HCT116 (cell line): ENCODE data around the gene IRAK2. TPM values are rescaled to one million over a fixed set of nuclear protein-coding genes. Genes with fewer than 3 reads are reported as not detected.
A peak's percentile ranks its signal among the peaks of the same experiment; 100 is the strongest.

Source experiments
- ATAC-seq: fragments of 200-7000 bp; cut with Tn5 transposase; 2 replicates; pipeline ENCODE4 v1.9.1; 2020; ENCODE audit warnings: mild to moderate bottlenecking, moderate library complexity
- BruUV-seq: library from RNA; stranded (reverse); fragments of 400-500 nt; replicated peaks from 2 replicates; lab custom pipeline; 2021; lab: Mats Ljungman, UMichigan
- CTCF ChIA-PET: fragments of 300-600 bp; sonication (Branson Sonifier 250); formaldehyde crosslinking; loops from one replicate; lab custom pipeline; 2021; ENCODE audit warnings: antibody characterized with exemption; lab: Charles Lee
- POLR2A ChIA-PET: fragments of 300-600, 350-600 bp; sonication (Branson Sonifier 250); formaldehyde crosslinking; loops from one replicate; lab custom pipeline; 2021; ENCODE audit warnings: antibody characterized with exemption; lab: Charles Lee
- RAD21 ChIA-PET, 2 experiments: fragments of 300-600 bp; sonication (Branson Sonifier 250); formaldehyde crosslinking; loops; one replicate each; lab custom pipeline; 2023; ENCODE audit warnings: low total read pairs in 2 of 2; ENCODE audit not compliant: uncharacterized antibody in 2 of 2, unreplicated experiment in 2 of 2, low non-redundant PET in 1 of 2; lab: Charles Lee
- DNase-seq: peaks from one replicate; pipeline ENCODE4 v3.0.0-alpha.2; 2010; ENCODE audit warnings: low read depth, low spot score
- H2AFZ ChIP-seq: fragments of 200-600 bp; shearing (Covaris generic), sonication (generic); 2 replicates; pipeline ENCODE4 v1.6.1; 2017; ENCODE audit warnings: low read depth, mixed run types, mixed read lengths, antibody characterized with exemption, low read length; ENCODE audit not compliant: poor library complexity, severe bottlenecking
- H3K27ac ChIP-seq: 2 replicates; pipeline ENCODE4 v1.5.1; 2012; ENCODE audit warnings: low read depth, low read length
- H3K27me3 ChIP-seq: fragments of 200-600 bp; sonication (generic); 2 replicates; pipeline ENCODE4 v1.6.1; 2016; ENCODE audit warnings: mixed run types, low read length, mixed read lengths; ENCODE audit not compliant: insufficient read depth
- H3K36me3 ChIP-seq, 2 experiments: fragments of 200-500 bp in 1 of 2; fragments of 200-600 bp in 1 of 2; sonication (Bioruptor generic) in 1 of 2; sonication (generic) in 1 of 2; 2 replicates each; pipeline versions ENCODE4 v1.5.1 to v1.6.1; 2014 to 2016; ENCODE audit warnings: low read length in 2 of 2, inconsistent platforms in 1 of 2, mixed read lengths in 1 of 2, mixed run types in 1 of 2; ENCODE audit not compliant: insufficient read depth in 2 of 2, control insufficient read depth in 1 of 2
- H3K4me1 ChIP-seq, 2 experiments: fragments of 200-600 bp in 1 of 2; sonication (generic) in 1 of 2; 2 replicates each; pipeline versions ENCODE4 v1.5.1 to v1.6.1; 2012 to 2017; ENCODE audit warnings: low read length in 2 of 2, inconsistent platforms in 1 of 2, mild to moderate bottlenecking in 1 of 2, mixed read lengths in 1 of 2, mixed run types in 1 of 2, moderate library complexity in 1 of 2; ENCODE audit not compliant: insufficient read depth in 2 of 2, control insufficient read depth in 1 of 2
- H3K4me2 ChIP-seq: fragments of 200-600 bp; sonication (generic); 2 replicates; pipeline ENCODE4 v1.6.1; 2017; ENCODE audit warnings: mixed run types, low read length, mixed read lengths
- H3K4me3 ChIP-seq, 2 experiments: fragments of 200-600 bp in 1 of 2; sonication (generic) in 1 of 2; replicated peaks in 1 of 2; 2 replicates each; pipeline ENCODE4 v1.5.1; 2011 to 2016; ENCODE audit warnings: low read length in 2 of 2, control low read depth in 1 of 2, low read depth in 1 of 2, mild to moderate bottlenecking in 1 of 2, mixed read lengths in 1 of 2, mixed run types in 1 of 2
- H3K79me2 ChIP-seq: fragments of 200-600 bp; sonication (generic); 2 replicates; pipeline ENCODE4 v1.6.1; 2017; ENCODE audit warnings: mild to moderate bottlenecking, mixed run types, low read length, moderate library complexity, mixed read lengths; ENCODE audit not compliant: insufficient read depth
- H3K9ac ChIP-seq: fragments of 200-600 bp; sonication (generic); 2 replicates; pipeline ENCODE4 v1.6.1; 2016; ENCODE audit warnings: low read length, mixed read lengths
- H3K9me2 ChIP-seq: fragments of 200-600 bp; sonication (generic), shearing (Covaris generic); 2 replicates; pipeline ENCODE4 v1.6.1; 2017; ENCODE audit warnings: mixed run types, mild to moderate bottlenecking, moderate library complexity; ENCODE audit not compliant: insufficient read depth
- H3K9me3 ChIP-seq, 2 experiments: fragments of 200-500 bp in 1 of 2; fragments of 200-600 bp in 1 of 2; sonication (Bioruptor generic) in 1 of 2; sonication (generic) in 1 of 2; 2 replicates each; pipeline ENCODE4 v1.6.1; 2014 to 2017; ENCODE audit warnings: low read length in 2 of 2, mixed read lengths in 2 of 2, inconsistent platforms in 1 of 2, low read depth in 1 of 2, mild to moderate bottlenecking in 1 of 2, mixed run types in 1 of 2, moderate library complexity in 1 of 2; ENCODE audit not compliant: control insufficient read depth in 1 of 2, insufficient read depth in 1 of 2
- H4K20me1 ChIP-seq: fragments of 200-600 bp; sonication (generic), shearing (Covaris generic); 2 replicates; pipeline ENCODE4 v1.6.1; 2017; ENCODE audit warnings: mixed run types, mild to moderate bottlenecking, moderate library complexity; ENCODE audit not compliant: insufficient read depth
- CBX3 ChIP-seq: IDR thresholded peaks from 2 replicates; pipeline ENCODE4 v1.6.1; 2012; ENCODE audit warnings: low read depth
- CEBPB ChIP-seq: IDR thresholded peaks from 2 replicates; pipeline ENCODE4 v1.6.1; 2012; ENCODE audit warnings: low read depth
- EGR1 ChIP-seq: IDR thresholded peaks from 2 replicates; pipeline ENCODE4 v1.6.1; 2012; ENCODE audit warnings: low read depth
- POLR2A ChIP-seq: IDR thresholded peaks from 2 replicates; pipeline ENCODE4 v1.7.0; 2011; ENCODE audit warnings: borderline replicate concordance; ENCODE audit not compliant: insufficient read depth, insufficient read length; ENCODE audit errors: extremely low read depth
- POLR2AphosphoS5 ChIP-seq: IDR thresholded peaks from 2 replicates; pipeline ENCODE4 v1.6.1; 2011; ENCODE audit warnings: mild to moderate bottlenecking, low read depth, low read length, moderate library complexity
- REST ChIP-seq: IDR thresholded peaks from 2 replicates; pipeline ENCODE4 v1.6.1; 2012; ENCODE audit warnings: low read depth
- SP1 ChIP-seq: IDR thresholded peaks from 2 replicates; pipeline ENCODE4 v1.6.1; 2012; ENCODE audit warnings: low read depth
- TCF7L2 ChIP-seq: IDR thresholded peaks from 2 replicates; pipeline ENCODE4 v1.7.0; 2011; ENCODE audit warnings: borderline replicate concordance, inconsistent platforms; ENCODE audit not compliant: insufficient read depth, insufficient read length; ENCODE audit errors: extremely low read depth
- YY1 ChIP-seq: IDR thresholded peaks from 2 replicates; pipeline ENCODE4 v1.6.1; 2011; ENCODE audit warnings: low read length, low read depth, moderate library complexity, mild to moderate bottlenecking; ENCODE audit not compliant: insufficient replicate concordance; ENCODE audit errors: extremely low read depth
- ZBTB33 ChIP-seq: IDR thresholded peaks from 2 replicates; pipeline ENCODE4 v1.6.1; 2011; ENCODE audit warnings: mild to moderate bottlenecking, low read length, moderate library complexity; ENCODE audit not compliant: insufficient replicate concordance; ENCODE audit errors: extremely low read depth
- intact Hi-C: fragments of 100-400 bp; cut with micrococcal nuclease; formaldehyde crosslinking; loops from 2 replicates; pipeline ENCODE4 v1.10.0; 2022
- total RNA-seq: library from RNA; stranded (reverse); gene quantifications from one replicate; pipeline ENCODE4 v1.2.1, GENCODE V29; 2021; ENCODE audit not compliant: unreplicated experiment

The IRAK2 gene
- total RNA-seq, 1 experiment from 2014 or later, result 3.6 TPM

GRCh38 chr3:10224794-10225665, 60.3 kb downstream of the IRAK2 start (continued):
- TF ChIP-seq REST (no peak), CBX3 (0 out of 2 replicates have a peak, but pooled peaks have one; percentile 30), EGR1 (no peak)

GRCh38 chr3:10226293-10226692, 61.6 kb downstream of the IRAK2 start:
- POLR2A ChIA-PET, result no interaction called here
- Histone ChIP-seq H3K36me3 (no peaks in the 10 kb centered on the region), H3K4me1 (peaks cover 18 to 30% of the 10 kb centered on the region in 2 experiments), H3K27ac (no peak overlapping the region), H3K9me3 (no peaks in the 10 kb centered on the region), H3K9ac (no peak overlapping the region), H4K20me1 (no peaks in the 10 kb centered on the region), H3K9me2 (no peaks in the 10 kb centered on the region), H3K4me2 (no peak overlapping the region), H3K27me3 (no peaks in the 10 kb centered on the region), H2AFZ (no peak overlapping the region), H3K79me2 (no peaks in the 10 kb centered on the region), H3K4me3 (no peak overlapping the region)
- BruUV-seq, result no TSS peak
- no peak for DNase-seq
- RAD21 ChIA-PET, result no interaction called here
- no peak for ATAC-seq
- intact Hi-C loops, result loop anchor here (5.0 to 10.0 kb wide), 4 partner anchors 111 to 509 kb away; partner anchors contain the start of genes BRK1 and EMC3
- CTCF ChIA-PET, result no interaction called here
- TF ChIP-seq YY1 (no peak), POLR2A (no peak), TCF7L2 (no peak), SP1 (no peak), ZBTB33 (no peak), POLR2AphosphoS5 (no peak), CEBPB (no peak)
